Measurements from ENCODE around the gene KL. TPM values are rescaled to one million over a fixed set of nuclear protein-coding genes. Genes with fewer than 3 reads are reported as not detected.

The KL gene
- total RNA-seq: 44.2 TPM

GRCh38 chr13:33016414-33017322 is at the start of gene KL:
Gene KL (plus strand): TSS chr13:33016423. CDS start chr13:33016441, 18 bp downstream.

Data from metanephros (tissue), 1 donor.